ENCODE measurements around the gene ACP5. TPM values are rescaled to one million over a fixed set of nuclear protein-coding genes. Genes with fewer than 3 reads are reported as not detected.

The ACP5 gene
- total RNA-seq, 2 donors from 2014 or later: 8.0 to 22.4 TPM

DNA sequence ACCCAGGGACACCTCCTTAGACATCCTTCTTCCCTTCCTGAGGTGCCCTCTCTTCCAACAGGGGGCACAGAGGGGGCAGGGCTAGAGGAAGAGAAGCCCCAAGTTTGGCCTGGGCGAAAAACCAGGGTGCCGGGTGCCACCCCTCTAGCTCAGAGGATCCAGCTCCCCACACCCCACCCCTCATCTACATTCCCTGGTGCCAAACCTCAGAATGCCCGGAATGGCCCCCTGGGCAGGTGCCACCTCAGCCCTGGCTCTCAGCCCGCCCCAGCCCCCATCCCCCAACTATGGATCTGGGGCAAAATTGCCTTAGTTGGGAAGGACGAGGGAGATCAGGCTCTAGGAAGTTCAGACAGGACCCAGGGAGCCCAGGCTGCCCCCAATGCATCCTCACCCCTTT is 36.8 kb downstream of the ACP5 start:
- 55 to 75% methylated on average over 2 to 5 of the region's 5 CpGs for WGBS, 2 donors
- H3K4me1 ChIP-seq: peaks cover 12% of the 10 kb centered on the region
- no peaks in the 10 kb centered on the region for H3K36me3 ChIP-seq (replicated peaks in 1 of 2; ENCODE audit: insufficient read depth in 1 of 2, low read depth in 2 of 2)
- no peak overlapping the region for H3K27ac ChIP-seq
- TF ChIP-seq, protein P1, sequence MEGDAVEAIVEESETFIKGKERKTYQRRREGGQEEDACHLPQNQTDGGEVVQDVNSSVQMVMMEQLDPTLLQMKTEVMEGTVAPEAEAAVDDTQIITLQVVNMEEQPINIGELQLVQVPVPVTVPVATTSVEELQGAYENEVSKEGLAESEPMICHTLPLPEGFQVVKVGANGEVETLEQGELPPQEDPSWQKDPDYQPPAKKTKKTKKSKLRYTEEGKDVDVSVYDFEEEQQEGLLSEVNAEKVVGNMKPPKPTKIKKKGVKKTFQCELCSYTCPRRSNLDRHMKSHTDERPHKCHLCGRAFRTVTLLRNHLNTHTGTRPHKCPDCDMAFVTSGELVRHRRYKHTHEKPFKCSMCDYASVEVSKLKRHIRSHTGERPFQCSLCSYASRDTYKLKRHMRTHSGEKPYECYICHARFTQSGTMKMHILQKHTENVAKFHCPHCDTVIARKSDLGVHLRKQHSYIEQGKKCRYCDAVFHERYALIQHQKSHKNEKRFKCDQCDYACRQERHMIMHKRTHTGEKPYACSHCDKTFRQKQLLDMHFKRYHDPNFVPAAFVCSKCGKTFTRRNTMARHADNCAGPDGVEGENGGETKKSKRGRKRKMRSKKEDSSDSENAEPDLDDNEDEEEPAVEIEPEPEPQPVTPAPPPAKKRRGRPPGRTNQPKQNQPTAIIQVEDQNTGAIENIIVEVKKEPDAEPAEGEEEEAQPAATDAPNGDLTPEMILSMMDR (IDR thresholded peaks at IDR 0.05): no peak
- TF ChIP-seq POLR2A (IDR thresholded peaks at IDR 0.05): no peak
- ATAC-seq (no peak), DNase-seq (peak in 1 of 4 donors; percentile 29)
- no peak overlapping the region for H3K4me3 ChIP-seq
- H3K27me3 ChIP-seq: peaks cover 0 to 11% of the 10 kb centered on the region in 2 donors
- intact Hi-C loops (cut with DNase I): no loop called here
- no peaks in the 10 kb centered on the region for H3K9me3 ChIP-seq

DNA sequence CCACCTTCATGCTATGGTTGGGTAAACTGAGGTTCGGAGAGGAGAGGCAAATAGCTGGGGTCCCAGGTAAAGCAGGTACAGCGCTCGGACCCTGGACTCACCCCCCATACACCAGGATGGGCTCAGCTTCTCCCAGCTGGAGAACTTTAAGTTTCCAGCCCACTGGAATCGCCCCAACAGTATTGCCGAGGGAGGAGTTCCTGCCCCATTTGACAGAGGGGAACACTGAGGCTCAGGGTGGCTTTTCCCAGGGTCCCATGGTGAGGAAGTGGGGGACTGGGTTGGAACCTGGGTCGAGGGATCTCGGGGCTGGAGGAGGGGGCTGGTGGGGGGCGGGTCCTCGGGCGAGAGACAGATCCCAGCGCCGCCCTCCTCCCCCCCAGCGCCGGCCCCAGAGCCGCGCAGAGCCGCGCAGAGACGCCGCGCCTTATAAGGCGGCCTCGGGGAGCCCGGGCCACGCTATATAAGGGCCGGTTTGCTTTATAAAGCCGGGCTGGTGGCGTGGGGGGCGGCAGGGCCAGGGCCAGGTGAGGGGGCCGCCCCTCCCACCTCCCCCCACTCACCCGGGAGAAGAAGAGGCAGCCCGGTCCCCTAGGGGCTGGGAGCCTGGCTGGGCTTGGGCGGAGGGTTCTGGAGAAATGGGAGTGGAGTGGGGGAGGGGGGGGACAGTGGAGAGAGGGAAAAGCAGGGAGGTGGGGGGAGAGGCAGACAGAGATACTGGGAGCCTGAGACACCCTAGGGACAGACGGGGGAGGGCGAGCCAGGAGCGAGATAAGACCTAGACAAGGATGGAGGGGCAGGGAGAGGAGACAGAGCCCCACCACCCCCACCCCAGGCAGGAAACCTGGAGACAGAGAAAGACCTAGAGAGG is 37.7 kb downstream of the ACP5 start:
- Histone ChIP-seq H3K4me3 (no peak overlapping the region), H3K36me3 (replicated peaks in 1 of 2; ENCODE audit: insufficient read depth in 1 of 2, low read depth in 2 of 2) (no peaks in the 10 kb centered on the region), H3K27me3 (peaks cover 0 to 11% of the 10 kb centered on the region in 2 donors), H3K27ac (no peak overlapping the region), H3K4me1 (peaks cover 15% of the 10 kb centered on the region), H3K9me3 (no peaks in the 10 kb centered on the region)
- TF ChIP-seq, protein P1 (IDR thresholded peaks at IDR 0.05): no peak
- TF ChIP-seq POLR2A (IDR thresholded peaks at IDR 0.05): no peak
- WGBS, 2 donors: 13 to 32% methylated on average over 9 to 28 of the region's 36 CpGs
- DNase-seq (no peak), ATAC-seq (no peak)
- intact Hi-C loops (cut with DNase I): no loop called here

DNA sequence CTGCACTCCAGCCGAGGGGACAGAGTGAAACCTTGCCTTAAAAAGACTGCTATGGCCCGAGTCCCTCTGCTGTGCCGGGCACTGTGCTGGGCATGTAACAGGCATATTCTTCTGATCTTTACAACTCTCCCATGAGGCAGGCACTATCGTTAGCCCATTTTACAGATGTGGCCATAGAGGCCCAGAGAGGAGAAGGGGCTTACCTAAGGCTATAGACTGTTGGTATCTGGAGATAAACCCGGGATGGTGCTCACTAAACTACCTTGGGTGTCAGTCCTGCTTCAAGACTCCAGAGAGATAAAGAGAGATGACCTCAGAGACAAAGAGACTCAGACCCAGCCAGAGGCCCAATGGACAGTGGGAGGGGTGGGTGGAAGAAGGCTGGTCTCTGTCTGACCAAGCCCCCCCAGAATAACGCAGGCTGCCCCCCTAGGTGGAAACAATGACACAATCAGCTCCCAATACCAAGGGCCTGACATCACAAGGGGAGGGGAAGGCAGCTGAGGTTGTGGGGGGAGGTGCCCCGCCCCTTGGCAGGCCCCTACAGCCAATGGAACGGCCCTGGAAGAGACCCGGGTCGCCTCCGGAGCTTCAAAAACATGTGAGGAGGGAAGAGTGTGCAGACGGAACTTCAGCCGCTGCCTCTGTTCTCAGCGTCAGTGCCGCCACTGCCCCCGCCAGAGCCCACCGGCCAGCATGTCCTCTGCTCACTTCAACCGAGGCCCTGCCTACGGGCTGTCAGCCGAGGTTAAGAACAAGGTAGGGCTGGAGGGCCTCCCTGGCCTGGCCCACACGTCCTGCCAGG is 39.0 kb downstream of the ACP5 start, which contains the start of gene CNN1:
Gene CNN1 (plus strand): TSS at position 620 of the 805 bp plus-strand sequence. CDS start 77 bp downstream, at position 697.
- ATAC-seq (no peak), DNase-seq (peak in 2 of 4 donors; percentile 27 to 42)
- Histone ChIP-seq H3K27ac (no peak within 1 kb of the TSS), H3K4me3 (no peak within 1 kb of the TSS), H3K4me1 (peaks cover 15% of the 10 kb centered on the region), H3K27me3 (peaks cover 0 to 11% of the 10 kb centered on the region in 2 donors), H3K9me3 (no peaks in the 10 kb centered on the region), H3K36me3 (replicated peaks in 1 of 2; ENCODE audit: insufficient read depth in 1 of 2, low read depth in 2 of 2) (no peaks in the 10 kb centered on the region)
- intact Hi-C loops (cut with DNase I): no loop called here
- no peak for TF ChIP-seq POLR2A (IDR thresholded peaks at IDR 0.05)
- TF ChIP-seq, protein P1 (IDR thresholded peaks at IDR 0.05): no peak
- 42 to 55% methylated on average over 13 to 21 of the region's 21 CpGs for WGBS, 2 donors

DNA sequence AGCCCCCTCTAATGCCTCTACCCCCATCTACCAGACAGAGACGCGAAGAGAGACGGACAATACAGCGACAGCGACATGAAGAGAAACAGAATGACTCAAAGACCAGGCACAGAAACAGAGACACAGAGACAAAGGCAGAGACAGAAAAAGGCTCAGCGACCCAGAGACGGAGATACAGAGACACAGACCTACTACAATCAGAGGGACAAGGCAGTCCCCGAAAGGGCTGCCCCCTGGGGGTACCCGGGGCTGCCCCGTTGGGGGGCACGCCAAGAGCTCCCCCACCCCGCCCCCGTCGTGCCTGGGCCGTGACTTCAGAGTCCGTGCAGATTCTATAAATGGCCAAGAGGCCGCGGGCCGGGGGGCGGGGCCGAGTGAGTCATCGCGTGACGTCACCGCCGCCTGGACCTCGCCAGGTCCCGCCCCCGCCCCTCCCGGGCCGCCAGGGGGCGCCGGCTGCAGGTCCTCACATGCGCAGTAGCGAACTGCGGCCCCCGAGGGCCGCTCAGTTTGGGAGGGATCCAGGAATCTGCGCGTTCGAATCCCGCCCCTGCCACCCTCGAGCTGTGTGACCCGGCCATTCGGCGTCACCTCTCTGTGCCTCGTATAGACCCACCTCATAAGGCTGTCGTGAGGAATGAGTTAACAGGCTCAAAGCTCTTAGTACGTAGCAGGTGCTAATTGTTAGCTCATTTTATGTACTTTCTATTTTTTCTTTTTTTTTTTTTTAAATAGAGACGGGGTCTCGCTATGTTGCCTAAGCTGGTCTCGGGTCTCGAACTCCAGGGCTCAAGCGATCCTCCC is 41.5 kb downstream of the ACP5 start:
- no peak overlapping the region for H3K4me3 ChIP-seq
- WGBS, 2 donors: 12 to 34% methylated on average over 23 to 54 of the region's 54 CpGs
- H3K27me3 ChIP-seq: peaks cover 0 to 11% of the 10 kb centered on the region in 2 donors
- intact Hi-C loops (cut with DNase I): no loop called here
- no peaks in the 10 kb centered on the region for H3K9me3 ChIP-seq
- TF ChIP-seq, protein P1 (IDR thresholded peaks at IDR 0.05): peak; percentile 79 to 98 (median 92)
- peak in 2 of 3 donors; percentile 41 to 48 for TF ChIP-seq POLR2A (IDR thresholded peaks at IDR 0.05)
- H3K36me3 ChIP-seq (replicated peaks in 1 of 2; ENCODE audit: insufficient read depth in 1 of 2, low read depth in 2 of 2): no peaks in the 10 kb centered on the region
- DNase-seq: peak; percentile 90 to 96 (median 92)
- peaks cover 15% of the 10 kb centered on the region for H3K4me1 ChIP-seq
- ATAC-seq: peak; percentile 93
- peak overlapping the region in 3 of 4 donors; percentile 54 to 66 (median 55) for H3K27ac ChIP-seq
